H1 (cell line): Measurements from ENCODE around the gene ADCY2. TPM values are rescaled to one million over a fixed set of nuclear protein-coding genes. Genes with fewer than 3 reads are reported as not detected.

Experiments used
- CTCF ChIA-PET: fragments of 300-600 bp; sonication (Branson Sonifier 250); formaldehyde crosslinking; loops from one replicate; lab custom pipeline; 2021; ENCODE audit not compliant: partially characterized antibody; lab: Charles Lee
- POLR2A ChIA-PET: fragments of 300-600 bp; sonication (Branson Sonifier 250); formaldehyde crosslinking; loops from one replicate; lab custom pipeline; 2021; ENCODE audit warnings: inconsistent platforms; ENCODE audit not compliant: partially characterized antibody; lab: Charles Lee
- DNase-seq, 2 experiments: peaks; one replicate each; pipeline versions ENCODE4 v3.0.0 to v3.0.0-alpha.2; 2010 to 2022; ENCODE audit warnings: low spot score in 2 of 2, low read depth in 1 of 2, mixed read lengths in 1 of 2
- FAIRE-seq: peaks from 2 replicates; lab custom pipeline; 2011; peaks lifted over from hg19 to GRCh38; lab: Jason Lieb, UNC
- H2AFZ ChIP-seq: 2 replicates; pipeline ENCODE4 v1.8.1; 2012; ENCODE audit warnings: low read length, inconsistent platforms
- H2AK5ac ChIP-seq: 2 replicates; pipeline ENCODE4 v1.6.1; 2013; ENCODE audit warnings: low read depth, low read length
- H2BK120ac ChIP-seq: replicated peaks from 2 replicates; pipeline ENCODE3; 2013; ENCODE audit warnings: low read depth, low read length, inconsistent platforms
- H2BK12ac ChIP-seq: 2 replicates; pipeline ENCODE4 v1.6.1; 2013; ENCODE audit warnings: low read depth, low read length
- H2BK15ac ChIP-seq: 2 replicates; pipeline ENCODE4 v1.6.1; 2013; ENCODE audit warnings: low read length
- H2BK20ac ChIP-seq: 2 replicates; pipeline ENCODE4 v1.6.1; 2013; ENCODE audit warnings: low read length
- H2BK5ac ChIP-seq: 2 replicates; pipeline ENCODE4 v1.6.1; 2013; ENCODE audit warnings: low read depth, low read length
- H3K14ac ChIP-seq: 2 replicates; pipeline ENCODE4 v1.6.1; 2013; ENCODE audit warnings: inconsistent platforms; ENCODE audit not compliant: insufficient read length
- H3K18ac ChIP-seq: 2 replicates; pipeline ENCODE4 v1.6.1; 2013; ENCODE audit warnings: low read length; ENCODE audit errors: extremely low read depth
- H3K23ac ChIP-seq: 2 replicates; pipeline ENCODE4 v1.6.1; 2013; ENCODE audit warnings: inconsistent platforms; ENCODE audit not compliant: insufficient read length
- H3K23me2 ChIP-seq: 2 replicates; pipeline ENCODE4 v1.6.1; 2013; ENCODE audit warnings: low read depth, low read length
- H3K27ac ChIP-seq: 2 replicates; pipeline ENCODE4 v1.6.1; 2011; ENCODE audit warnings: low read depth, low read length, inconsistent platforms
- H3K27me3 ChIP-seq, 4 experiments: replicated peaks in 1 of 4; 1 replicate in 1 of 4; 2 replicates in 3 of 4; pipeline versions ENCODE4 v1.6.1 to v1.8.1; 2011 to 2013; ENCODE audit warnings: low read length in 3 of 4, mild to moderate bottlenecking in 3 of 4, inconsistent platforms in 2 of 4, mixed read lengths in 2 of 4, moderate library complexity in 1 of 4; ENCODE audit not compliant: control insufficient read depth in 3 of 4, insufficient read depth in 3 of 4; ENCODE audit errors: extremely low read depth in 1 of 4
- H3K36me3 ChIP-seq, 4 experiments: 2 replicates each; pipeline versions ENCODE4 v1.6.1 to v1.8.1; 2011 to 2013; ENCODE audit warnings: mild to moderate bottlenecking in 4 of 4, low read length in 3 of 4, moderate library complexity in 2 of 4, control low read depth in 1 of 4, inconsistent platforms in 1 of 4; ENCODE audit not compliant: insufficient read depth in 4 of 4, control insufficient read depth in 2 of 4
- H3K4ac ChIP-seq: replicated peaks from 2 replicates; pipeline ENCODE3; 2013; ENCODE audit warnings: low read length, low read depth, mixed read lengths, inconsistent platforms; ENCODE audit not compliant: insufficient read length
- H3K4me1 ChIP-seq, 4 experiments: replicated peaks in 1 of 4; 1 replicate in 1 of 4; 2 replicates in 3 of 4; pipeline versions ENCODE4 v1.6.1 to v1.8.1; 2011 to 2013; ENCODE audit warnings: low read length in 3 of 4, inconsistent platforms in 2 of 4, mixed read lengths in 1 of 4; ENCODE audit not compliant: insufficient read depth in 4 of 4, control insufficient read depth in 3 of 4
- H3K4me2 ChIP-seq, 2 experiments: 2 replicates each; pipeline versions ENCODE4 v1.6.1 to v1.8.1; 2011 to 2013; ENCODE audit warnings: low read depth in 2 of 2, low read length in 2 of 2, control low read depth in 1 of 2, inconsistent platforms in 1 of 2, mild to moderate bottlenecking in 1 of 2; ENCODE audit not compliant: insufficient read depth in 1 of 2
- H3K4me3 ChIP-seq, 4 experiments: fragments of 200-600, 300-600 bp in 1 of 4; sonication (generic), shearing (Covaris generic), sonication (Bioruptor Twin) in 1 of 4; 2 replicates each; pipeline versions ENCODE4 v1.5.1 to v1.8.1; 2011 to 2016; ENCODE audit warnings: low read length in 4 of 4, low read depth in 3 of 4, control low read depth in 2 of 4, inconsistent platforms in 2 of 4, mild to moderate bottlenecking in 2 of 4, mixed read lengths in 1 of 4, moderate library complexity in 1 of 4; ENCODE audit not compliant: insufficient read depth in 2 of 4; ENCODE audit errors: extremely low read depth in 1 of 4
- H3K56ac ChIP-seq: replicated peaks from 2 replicates; pipeline ENCODE3; 2013; ENCODE audit warnings: low read depth, mild to moderate bottlenecking, mixed read lengths, low read length, inconsistent platforms; ENCODE audit not compliant: insufficient read length
- H3K79me1 ChIP-seq: 2 replicates; pipeline ENCODE4 v1.6.1; 2013; ENCODE audit warnings: low read depth, low read length, control low read depth
- H3K79me2 ChIP-seq, 2 experiments: 2 replicates each; pipeline versions ENCODE4 v1.6.1 to v1.8.1; 2012 to 2013; ENCODE audit warnings: low read length in 2 of 2, mild to moderate bottlenecking in 2 of 2, inconsistent platforms in 1 of 2; ENCODE audit not compliant: insufficient read depth in 2 of 2, control insufficient read depth in 1 of 2
- H3K9ac ChIP-seq, 4 experiments: replicated peaks in 1 of 4; 1 replicate in 1 of 4; 2 replicates in 3 of 4; pipeline versions ENCODE4 v1.6.1 to v1.8.1; 2011 to 2013; ENCODE audit warnings: low read depth in 3 of 4, low read length in 3 of 4, control low read depth in 2 of 4, mild to moderate bottlenecking in 2 of 4, moderate library complexity in 2 of 4, inconsistent platforms in 1 of 4; ENCODE audit errors: extremely low read depth in 1 of 4
- H3K9me3 ChIP-seq, 2 experiments: 2 replicates each; pipeline versions ENCODE4 v1.6.1 to v1.8.1; 2012 to 2013; ENCODE audit warnings: mild to moderate bottlenecking in 2 of 2, moderate library complexity in 2 of 2, control low read depth in 1 of 2, inconsistent platforms in 1 of 2, low read depth in 1 of 2, low read length in 1 of 2, mixed read lengths in 1 of 2; ENCODE audit not compliant: insufficient read depth in 2 of 2
- H4K20me1 ChIP-seq, 2 experiments: replicated peaks in 1 of 2; 2 replicates each; pipeline versions ENCODE3 to v1.8.1; 2011 to 2013; ENCODE audit warnings: inconsistent platforms in 2 of 2, low read length in 2 of 2, mild to moderate bottlenecking in 1 of 2; ENCODE audit not compliant: insufficient read depth in 2 of 2, control insufficient read depth in 1 of 2
- H4K5ac ChIP-seq: 2 replicates; pipeline ENCODE4 v1.6.1; 2013; ENCODE audit warnings: low read length, low read depth, mixed read lengths, inconsistent platforms; ENCODE audit not compliant: insufficient read length
- H4K8ac ChIP-seq: 2 replicates; pipeline ENCODE4 v1.8.0; 2013; ENCODE audit warnings: mild to moderate bottlenecking, moderate library complexity, low read length, inconsistent platforms; ENCODE audit not compliant: insufficient read depth; ENCODE audit errors: extremely low read depth
- H4K91ac ChIP-seq: replicated peaks from 2 replicates; pipeline ENCODE3; 2013; ENCODE audit warnings: low read length, mixed read lengths, inconsistent platforms; ENCODE audit not compliant: insufficient read length
- CTBP2 ChIP-seq: IDR thresholded peaks from 2 replicates; pipeline ENCODE4 v1.7.0; 2011; ENCODE audit warnings: borderline replicate concordance, mild to moderate bottlenecking, moderate library complexity, mixed read lengths, low read length; ENCODE audit not compliant: insufficient read depth, insufficient read length
- CTCF ChIP-seq, 3 experiments: IDR thresholded peaks; 1 replicate in 2 of 3; 2 replicates in 1 of 3; pipeline versions ENCODE4 v1.5.1 to v1.6.1; 2011; ENCODE audit warnings: low read length in 3 of 3, mild to moderate bottlenecking in 3 of 3, inconsistent platforms in 2 of 3, low read depth in 1 of 3, moderate library complexity in 1 of 3; ENCODE audit not compliant: insufficient read depth in 1 of 3; ENCODE audit errors: control extremely low read depth in 1 of 3
- HDAC6 ChIP-seq: IDR thresholded peaks from one replicate; pipeline ENCODE4 v1.7.1; 2012; ENCODE audit warnings: low read depth, mild to moderate bottlenecking, inconsistent platforms, low read length, moderate library complexity
- POLR2AphosphoS5 ChIP-seq: IDR thresholded peaks from 2 replicates; pipeline ENCODE4 v1.6.1; 2011; ENCODE audit warnings: low read depth, low read length
- RBBP5 ChIP-seq: IDR thresholded peaks from 2 replicates; pipeline ENCODE4 v1.7.1; 2012; ENCODE audit warnings: low read depth, mild to moderate bottlenecking, inconsistent platforms, low read length, moderate library complexity, borderline replicate concordance
- SP1 ChIP-seq: IDR thresholded peaks from 2 replicates; pipeline ENCODE4 v1.6.1; 2011; ENCODE audit warnings: low read depth, low read length
- SP4 ChIP-seq: IDR thresholded peaks from 2 replicates; pipeline ENCODE4 v1.6.1; 2012; ENCODE audit warnings: low read length, inconsistent platforms
- SUZ12 ChIP-seq: fragments of 200-600 bp; sonication (generic); IDR thresholded peaks from 2 replicates; pipeline ENCODE4 v1.6.1; 2012; ENCODE audit warnings: mild to moderate bottlenecking, inconsistent platforms, low read length, moderate library complexity, mixed read lengths
- TAF7 ChIP-seq: optimal IDR thresholded peaks from 2 replicates; pipeline ENCODE3; 2011; ENCODE audit warnings: low read depth, mild to moderate bottlenecking, inconsistent platforms, low read length, moderate library complexity, borderline replicate concordance
- TCF12 ChIP-seq: IDR thresholded peaks from 2 replicates; pipeline ENCODE4 v1.6.1; 2011; ENCODE audit warnings: low read depth, mild to moderate bottlenecking, low read length
- TEAD4 ChIP-seq: IDR thresholded peaks from 2 replicates; pipeline ENCODE4 v1.6.1; 2012; ENCODE audit warnings: low read depth, low read length, inconsistent platforms, mixed read lengths
- WGBS, 2 experiments: shearing (Covaris generic) in 1 of 2; methylation state at CpG; one replicate each; pipeline versions ENCODE4 v1.1.6 to v1.1.7; 2013 to 2015; ENCODE audit warnings: low lambda C conversion rate in 2 of 2, mixed read lengths in 2 of 2, inconsistent platforms in 1 of 2, low coverage in 1 of 2, missing lambda C conversion rate in 1 of 2; ENCODE audit not compliant: insufficient replicate concordance in 2 of 2, insufficient coverage in 1 of 2, insufficient read length in 1 of 2; ENCODE audit errors: extremely low coverage in 1 of 2, missing lambda C conversion rate in 1 of 2; 5-methylcytosine and 5-hydroxymethylcytosine counted together
- polyA plus RNA-seq, 7 experiments: library from polyadenylated mRNA; depleted of rRNA in 3 of 7; stranded (reverse) in 5 of 7; unstranded in 2 of 7; fragments of >200 nt in 5 of 7; fragments of 200-250 nt in 2 of 7; gene quantifications; 1 replicate in 5 of 7; 2 replicates in 1 of 7; 4 replicates in 1 of 7; pipeline versions ENCODE4 v1.2.1 to v1.2.3, GENCODE V29; 2011 to 2013; ENCODE audit warnings: missing spikeins in 2 of 7, mixed read lengths in 2 of 7
- total RNA-seq: library from RNA; stranded (reverse); fragmentation: NEBNext Ultra II Directional; extraction: Animal tissue kit (Norgen Biotek cat#: 25700); gene quantifications from 2 replicates; pipeline ENCODE4 v1.2.1, GENCODE V29; 2021

Gene ADCY2
- total and polyA plus RNA-seq, 2 of the 8 experiments (the other 6 are each of a cell fraction or from before 2014, with no cell fraction given): 35.8 to 122 TPM

DNA sequence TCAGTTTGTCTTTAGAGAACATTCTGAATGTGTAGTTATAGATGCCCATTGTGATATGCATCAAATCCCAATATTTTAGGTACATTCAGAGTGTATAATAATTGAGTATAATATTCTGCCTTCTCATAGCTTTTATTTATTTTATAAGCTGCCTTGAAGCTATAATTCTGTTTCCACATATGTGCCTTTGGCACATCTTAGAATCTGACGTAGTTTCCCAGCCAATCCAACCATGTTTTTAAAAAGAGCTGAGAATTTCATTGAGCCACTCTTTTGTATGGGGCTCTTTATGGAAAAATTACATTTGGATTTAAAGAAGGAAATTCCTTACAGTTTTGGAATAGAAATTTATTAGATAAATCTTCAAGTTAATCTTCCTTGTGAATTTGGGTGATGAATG, 65.4 kb downstream of the ADCY2 start:
- no peak for TF ChIP-seq POLR2AphosphoS5
- TF ChIP-seq SP1: no peak
- no peak for TF ChIP-seq CTBP2
- no peak for TF ChIP-seq TEAD4
- TF ChIP-seq TCF12: no peak
- TF ChIP-seq CTCF (IDR thresholded peaks at IDR 0.05; ENCODE audit: control extremely low read depth in 1 of 3, insufficient read depth in 1 of 3, low read depth in 1 of 3, low read length in 3 of 3): no peak
- TF ChIP-seq SUZ12: no peak
- no peak for TF ChIP-seq TAF7
- no peak for TF ChIP-seq HDAC6
- TF ChIP-seq RBBP5: no peak
- TF ChIP-seq SP4: no peak
- TF ChIP-seq, all 59 proteins: peak for 0
- Histone ChIP-seq H3K79me1 (peaks cover 8% of the 10 kb centered on the region; the same call in 1 of the 2 replicates), H3K4me3 (no peak overlapping the region), H3K14ac (no peak overlapping the region), H3K36me3 (peaks cover 0 to 5% (median 0%) of the 10 kb centered on the region in 4 experiments; a peak in 3 of 8 replicates), H3K4ac (no peak overlapping the region), H4K8ac (no peak overlapping the region), H3K4me1 (peaks cover 0 to 4% (median 0%) of the 10 kb centered on the region in 4 experiments; a peak in 4 of 7 replicates), H3K79me2 (peaks cover 0 to 98% of the 10 kb centered on the region in 2 experiments; a peak in 3 of 4 replicates), H3K9ac (no peak overlapping the region), H3K27ac (no peak overlapping the region), H3K23me2 (no peaks in the 10 kb centered on the region), H3K56ac (no peak overlapping the region), H3K18ac (no peak overlapping the region), H3K23ac (no peak overlapping the region), H2BK120ac (no peak overlapping the region), H2BK5ac (no peak overlapping the region), H2AFZ (no peak overlapping the region), H2BK20ac (no peak overlapping the region), H4K20me1 (no peaks in the 10 kb centered on the region), H4K5ac (no peak overlapping the region), H2AK5ac (no peak overlapping the region), H2BK12ac (no peak overlapping the region), H2BK15ac (no peak overlapping the region), H3K9me3 (peaks cover 0 to 3% of the 10 kb centered on the region in 2 experiments; a peak in 1 of 4 replicates), H3K27me3 (no peaks in the 10 kb centered on the region), H3K4me2 (no peak overlapping the region), H4K91ac (no peak overlapping the region)
- 89% methylated on average over 1 of the region's 1 CpG; no CpG with 5 or more reads in 1 of the 2 experiments for WGBS, 2 experiments
- DNase-seq (no peak), FAIRE-seq (no peak)
- POLR2A ChIA-PET: interaction anchor here (0.6 kb wide), 2 partner anchors 32 to 46 kb away, joined by 3 read pairs; no protein-coding TSS in a partner anchor
- CTCF ChIA-PET: interaction anchor here (1.0 kb wide), 1 partner anchor 58 kb away, joined by 3 read pairs; no protein-coding TSS in a partner anchor
